Skeletal muscle cell (primary cell): Measurements from ENCODE around the gene FLRT2.
A peak's percentile ranks its signal among the peaks of the same experiment; 100 is the strongest.

Source experiments
- DNase-seq: peaks from one replicate; pipeline ENCODE4 v3.0.0-alpha.2; 2010; ENCODE audit warnings: low read depth
- H3K4me3 ChIP-seq: 2 replicates; pipeline ENCODE4 v1.5.1; 2011; ENCODE audit warnings: low read depth, mild to moderate bottlenecking, control low read depth, low read length, moderate library complexity

The FLRT2 gene

DNA sequence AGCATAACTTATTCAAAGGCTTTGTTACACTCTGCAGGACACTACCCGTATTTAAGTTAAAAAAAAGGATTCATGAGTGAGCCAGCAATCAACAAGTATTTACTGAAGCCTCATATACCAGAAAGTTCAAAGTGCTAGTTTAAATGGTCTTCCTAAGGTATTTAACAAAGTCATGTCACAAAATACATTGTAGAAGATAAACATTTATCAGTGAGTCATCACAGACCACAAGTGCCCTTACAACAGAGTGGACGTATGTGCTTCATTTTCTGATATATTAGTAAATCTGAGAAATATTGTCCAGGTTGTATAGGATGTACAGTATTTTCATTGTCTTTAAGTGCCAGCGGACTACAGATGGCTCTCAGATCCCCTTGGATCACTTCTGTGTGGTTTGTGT is 24.2 kb downstream of the FLRT2 start:
- no peak for DNase-seq

DNA sequence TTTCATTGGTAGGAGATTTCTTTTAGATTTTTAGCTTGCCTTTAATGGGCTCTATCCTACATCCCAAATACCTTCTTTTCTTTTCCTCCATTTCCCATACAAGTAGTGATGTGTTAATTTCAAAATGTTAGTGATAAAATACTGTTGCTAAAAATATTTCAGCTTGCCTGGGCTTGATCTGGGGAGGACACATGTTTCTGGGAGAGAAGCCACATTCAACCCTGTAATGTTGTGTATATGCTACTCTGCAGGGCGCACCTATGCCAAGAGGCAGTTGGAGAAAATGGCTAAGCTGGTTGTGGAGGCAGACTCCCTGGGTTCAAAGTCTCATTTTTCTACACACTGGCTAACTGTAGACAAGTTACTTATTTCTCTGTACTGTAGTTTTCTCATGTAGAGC is 26.3 kb downstream of the FLRT2 start:
- no peak for DNase-seq

More for the DNA sequence above, 24.2 kb downstream of the FLRT2 start:
- no peak overlapping the region for H3K4me3 ChIP-seq

DNA sequence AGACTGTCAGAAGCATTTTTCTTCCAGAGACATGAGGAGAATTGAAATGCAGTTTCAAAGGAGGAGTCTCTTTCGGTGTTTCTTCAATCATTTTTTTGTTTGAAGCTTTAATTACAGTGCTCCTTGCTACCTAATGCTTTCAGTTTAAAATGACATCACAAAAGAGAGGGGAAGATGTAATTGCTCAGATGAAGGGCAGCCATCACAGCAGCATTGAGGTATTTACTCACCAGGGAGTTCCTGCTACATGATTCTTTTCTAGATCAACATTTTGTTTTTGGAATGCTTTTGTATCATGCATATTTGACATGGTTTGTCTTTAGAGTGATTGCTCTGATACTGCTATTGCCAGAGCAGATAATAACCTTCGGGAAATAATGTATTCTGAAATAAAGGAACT is 28.6 kb downstream of the FLRT2 start:
- DNase-seq: no peak
- H3K4me3 ChIP-seq: no peak overlapping the region

More for the DNA sequence above, 26.3 kb downstream of the FLRT2 start:
- H3K4me3 ChIP-seq: no peak overlapping the region

DNA sequence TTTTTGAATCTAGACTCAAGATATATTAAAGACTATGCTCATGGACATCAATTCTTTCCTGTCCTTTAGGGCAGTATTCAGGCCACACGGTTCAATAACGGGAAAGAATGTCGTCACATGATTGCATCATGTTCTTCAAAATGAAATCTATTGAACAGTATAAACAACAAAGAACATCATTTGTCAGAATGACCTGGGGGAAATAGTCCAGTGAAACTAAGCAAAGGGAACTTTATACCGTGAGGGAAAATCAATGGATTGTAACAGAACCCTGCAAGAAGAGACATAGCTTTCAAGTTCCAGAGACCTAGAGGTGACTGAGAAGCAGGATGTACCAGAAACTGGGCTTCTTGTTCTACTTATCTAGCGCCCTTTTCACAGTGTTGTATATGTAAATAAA is 32.7 kb downstream of the FLRT2 start:
- H3K4me3 ChIP-seq: no peak overlapping the region
- DNase-seq: no peak

DNA sequence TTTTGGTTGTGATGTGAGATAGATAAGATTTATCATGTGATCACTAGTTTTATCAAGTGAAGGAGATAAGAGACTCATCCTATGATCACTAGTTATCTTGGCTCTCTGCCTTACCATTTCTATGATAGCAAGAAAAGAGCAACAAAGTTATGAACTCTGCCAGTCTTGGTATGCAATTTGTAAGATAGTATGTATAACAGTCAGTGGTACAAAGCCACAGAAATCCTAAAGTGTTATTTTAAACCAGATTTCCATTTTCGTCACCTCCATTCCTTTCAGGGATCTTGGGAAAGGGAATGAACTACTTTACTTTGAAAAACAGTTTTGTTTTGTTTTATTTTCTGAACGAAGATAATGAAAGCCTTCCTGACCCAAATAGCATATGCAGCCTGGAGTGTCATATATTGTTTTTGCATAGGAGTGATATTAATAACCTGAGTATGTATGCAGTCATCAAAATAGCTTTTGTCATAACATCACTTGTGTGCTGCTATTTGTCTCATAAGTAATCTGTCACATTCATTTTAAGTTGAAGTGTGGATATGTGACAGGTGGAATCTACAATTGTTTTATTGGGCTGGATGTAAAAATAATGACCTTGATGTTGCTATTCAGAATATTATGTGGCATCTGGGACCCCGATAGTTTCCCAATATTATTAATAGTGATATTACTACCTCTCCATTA is 35.0 kb downstream of the FLRT2 start:
- H3K4me3 ChIP-seq: no peak overlapping the region
- no peak for DNase-seq

DNA sequence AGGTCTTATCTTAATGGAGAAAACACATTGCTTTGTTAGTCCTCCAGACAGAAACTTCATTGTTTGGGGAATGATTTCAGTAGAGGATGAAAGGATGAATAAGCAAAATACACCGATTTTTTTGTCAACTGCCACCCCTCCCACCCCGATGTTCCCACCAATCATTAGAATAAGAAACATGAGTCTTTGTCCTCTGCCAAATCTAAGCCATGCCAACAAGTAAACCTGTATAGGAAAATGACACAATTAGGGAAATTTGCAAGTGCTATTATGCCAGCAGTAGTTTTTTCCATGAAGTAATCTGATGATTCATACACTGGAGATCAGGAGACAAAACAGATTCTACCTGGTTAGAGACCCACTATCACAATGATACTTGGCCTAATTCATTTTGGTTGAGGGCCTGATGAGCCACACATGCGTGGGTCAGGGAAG is 35.9 kb downstream of the FLRT2 start:
- no peak overlapping the region for H3K4me3 ChIP-seq
- no peak for DNase-seq

DNA sequence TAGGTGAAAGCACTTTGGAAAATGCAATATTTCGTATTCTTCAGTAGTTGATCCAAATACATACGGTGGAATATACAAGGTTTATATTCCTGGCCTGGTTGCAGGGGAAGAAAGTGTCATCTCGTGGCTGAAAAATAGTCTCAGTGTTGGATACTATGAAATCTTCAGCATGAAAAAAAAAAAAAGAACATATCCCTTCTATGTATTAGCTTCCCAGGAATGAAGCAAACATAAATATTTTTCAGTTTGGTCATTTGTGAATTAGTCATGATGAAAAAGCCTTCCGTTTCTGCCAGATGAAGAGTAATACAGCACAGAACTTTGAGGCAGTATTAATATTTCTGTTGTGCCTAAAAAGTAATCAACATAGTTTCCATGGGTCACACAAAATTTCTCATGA is 36.7 kb downstream of the FLRT2 start:
- DNase-seq: peak; percentile 49
- no peak overlapping the region for H3K4me3 ChIP-seq

DNA sequence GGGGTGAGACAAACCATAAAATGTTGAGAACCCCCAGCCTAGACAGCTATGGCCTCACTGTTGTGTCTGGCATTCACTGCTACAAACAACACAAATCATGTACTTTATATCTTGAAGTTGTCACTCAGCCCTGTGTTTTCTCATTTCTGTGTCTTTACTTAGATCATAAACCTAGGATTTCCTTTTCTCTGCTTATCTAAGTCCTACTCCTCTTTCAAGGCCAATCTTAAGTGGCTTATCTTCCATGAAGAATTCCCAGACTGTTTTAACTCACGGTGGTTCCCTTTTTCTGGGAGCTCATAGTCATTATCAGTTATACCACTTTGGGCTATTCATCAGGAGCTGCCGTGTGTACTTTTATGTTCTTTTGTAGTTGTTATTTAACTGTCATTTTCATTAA is 42.1 kb downstream of the FLRT2 start:
- DNase-seq: no peak

DNA sequence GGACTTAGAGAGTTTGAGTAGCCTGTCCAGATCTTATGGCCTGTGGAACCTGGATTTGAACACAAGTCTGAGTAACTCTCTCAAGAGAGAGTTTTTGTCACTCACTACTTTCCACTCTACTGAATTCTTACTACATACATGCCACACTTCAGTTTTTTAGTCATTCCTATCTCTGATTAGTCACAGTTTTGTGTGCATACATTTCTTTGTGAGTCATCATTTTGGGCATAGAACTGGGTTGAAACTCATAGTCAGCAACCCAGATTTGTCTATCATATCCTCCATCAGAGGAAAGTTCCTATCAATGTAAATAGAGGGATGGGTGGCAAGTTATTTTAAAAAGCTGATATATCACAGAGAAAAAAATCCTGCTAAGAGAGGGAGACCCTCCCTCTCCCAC is 42.9 kb downstream of the FLRT2 start:
- peak; percentile 45 for DNase-seq
- H3K4me3 ChIP-seq: no peak overlapping the region

More for the DNA sequence above, 42.1 kb downstream of the FLRT2 start:
- H3K4me3 ChIP-seq: no peak overlapping the region

DNA sequence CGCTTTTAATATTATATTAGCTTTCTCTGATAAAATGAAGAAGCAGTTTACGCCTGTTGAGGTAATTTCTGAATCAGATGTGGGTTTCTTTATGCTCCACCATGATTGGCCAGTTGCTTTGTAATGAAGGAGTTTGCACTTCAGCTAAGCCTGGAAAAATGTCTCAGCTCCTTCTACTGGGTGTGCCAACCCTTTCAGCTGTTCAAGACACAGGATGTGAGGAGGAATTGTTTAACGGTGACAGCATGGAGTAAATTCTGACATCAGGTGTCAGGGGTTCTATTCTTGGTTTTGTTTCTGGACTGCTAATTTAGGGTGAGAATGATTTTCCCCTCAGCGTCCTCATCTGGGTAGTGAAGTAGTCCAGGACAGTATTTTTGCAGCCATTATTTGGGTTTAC is 43.5 kb downstream of the FLRT2 start:
- H3K4me3 ChIP-seq: no peak overlapping the region
- DNase-seq: no peak

DNA sequence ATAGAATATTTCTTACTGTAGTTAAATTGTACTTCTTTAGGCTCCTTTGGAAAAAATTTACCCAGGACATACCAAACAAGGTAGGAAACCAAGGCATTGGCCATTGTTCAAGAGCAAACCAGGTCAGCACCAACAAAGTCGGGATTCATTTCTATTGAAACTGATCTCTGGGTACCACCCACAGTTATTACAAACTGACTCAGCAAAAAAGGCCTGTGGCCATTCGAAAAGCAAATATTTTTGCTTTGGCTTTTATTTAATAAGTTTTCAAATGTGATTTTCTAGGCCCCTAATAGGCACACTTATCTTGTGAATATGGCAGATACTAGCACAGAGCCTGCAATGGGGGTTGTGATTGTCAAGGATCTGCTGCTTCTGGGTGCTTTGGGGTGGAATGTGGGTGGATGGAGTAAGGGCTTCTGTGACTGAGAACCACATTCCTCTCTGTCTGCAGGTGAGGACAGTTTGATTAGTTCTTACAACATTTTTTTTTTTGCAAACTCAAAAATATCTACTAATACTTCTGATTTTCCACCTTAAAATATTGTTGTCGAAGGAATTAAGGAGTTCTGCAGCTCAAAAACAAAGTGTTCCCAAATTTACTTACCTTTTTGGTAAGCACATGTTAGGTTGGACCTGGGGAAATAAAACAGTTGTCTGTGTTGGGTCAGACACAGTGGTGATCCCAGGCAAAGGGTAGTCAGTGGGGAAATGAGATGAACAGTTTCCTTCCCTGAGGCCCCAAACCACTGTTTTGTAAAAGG is 45.1 kb downstream of the FLRT2 start:
- no peak for DNase-seq
- no peak overlapping the region for H3K4me3 ChIP-seq

DNA sequence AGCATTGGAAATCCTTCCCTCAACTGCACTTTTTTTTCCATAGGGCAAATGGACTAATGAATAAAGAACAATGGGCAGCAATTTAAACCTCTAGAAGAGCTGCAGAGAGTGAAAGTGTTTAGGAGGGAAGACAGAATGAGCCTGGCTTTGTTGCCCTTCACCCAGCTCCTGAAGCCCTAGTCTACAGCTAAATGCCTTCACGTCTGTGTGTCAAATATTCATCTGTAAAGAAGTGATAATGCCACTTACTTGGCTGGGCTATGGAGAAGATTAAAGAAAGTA is 45.6 kb downstream of the FLRT2 start:
- H3K4me3 ChIP-seq: no peak overlapping the region
- DNase-seq: no peak

DNA sequence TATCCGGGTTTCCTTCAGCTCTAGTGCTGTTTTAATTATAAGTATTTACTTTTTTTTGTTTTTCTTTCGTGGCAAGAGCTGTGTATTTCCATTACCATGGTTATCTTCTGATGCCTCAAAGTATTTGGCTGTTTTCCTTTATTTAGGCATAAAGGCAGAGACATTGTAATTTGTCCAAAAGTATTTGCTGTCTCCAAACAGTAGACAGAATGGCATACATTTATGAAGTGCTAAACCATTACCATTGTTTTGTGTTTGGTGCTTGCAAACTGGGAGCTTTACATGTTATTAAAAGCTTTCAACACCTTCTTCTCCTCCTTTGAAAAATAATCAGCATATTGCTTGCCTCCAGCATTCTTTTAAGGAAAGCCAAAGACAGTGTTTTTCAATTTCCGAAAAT is 46.3 kb downstream of the FLRT2 start:
- DNase-seq: no peak
- H3K4me3 ChIP-seq: no peak overlapping the region

DNA sequence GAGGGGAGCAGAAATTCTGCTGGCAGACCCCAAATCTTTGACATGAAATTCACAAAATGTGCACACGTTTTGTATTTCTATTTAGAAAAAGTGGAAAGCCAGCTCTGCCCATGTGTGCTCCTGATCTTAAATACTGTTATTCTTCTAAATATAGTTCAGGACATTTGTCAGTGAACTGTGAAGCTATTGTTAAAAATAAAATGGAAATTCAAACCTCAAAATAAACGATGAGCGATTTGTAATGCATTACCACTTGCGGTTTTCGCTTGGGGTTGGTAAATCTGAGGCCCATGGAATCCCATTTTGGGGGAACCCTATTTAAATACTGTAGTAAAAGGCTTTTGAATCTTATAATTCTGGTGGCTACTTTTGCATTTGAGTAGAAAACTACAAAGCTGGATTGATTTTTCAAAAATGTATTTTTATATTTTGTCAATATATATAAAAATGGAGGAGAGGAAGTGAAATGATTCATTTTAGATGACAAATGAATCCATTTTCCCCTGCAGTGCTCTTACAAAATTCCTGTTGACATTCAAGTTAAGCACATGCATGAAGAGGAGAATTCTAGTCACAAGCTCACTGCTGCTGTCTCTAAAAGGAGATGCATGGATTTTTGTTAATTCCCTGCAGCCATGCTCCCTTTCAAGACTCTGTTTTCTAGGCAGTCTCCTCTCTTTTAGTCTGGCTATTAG is 47.1 kb downstream of the FLRT2 start:
- H3K4me3 ChIP-seq: no peak overlapping the region
- DNase-seq: no peak

DNA sequence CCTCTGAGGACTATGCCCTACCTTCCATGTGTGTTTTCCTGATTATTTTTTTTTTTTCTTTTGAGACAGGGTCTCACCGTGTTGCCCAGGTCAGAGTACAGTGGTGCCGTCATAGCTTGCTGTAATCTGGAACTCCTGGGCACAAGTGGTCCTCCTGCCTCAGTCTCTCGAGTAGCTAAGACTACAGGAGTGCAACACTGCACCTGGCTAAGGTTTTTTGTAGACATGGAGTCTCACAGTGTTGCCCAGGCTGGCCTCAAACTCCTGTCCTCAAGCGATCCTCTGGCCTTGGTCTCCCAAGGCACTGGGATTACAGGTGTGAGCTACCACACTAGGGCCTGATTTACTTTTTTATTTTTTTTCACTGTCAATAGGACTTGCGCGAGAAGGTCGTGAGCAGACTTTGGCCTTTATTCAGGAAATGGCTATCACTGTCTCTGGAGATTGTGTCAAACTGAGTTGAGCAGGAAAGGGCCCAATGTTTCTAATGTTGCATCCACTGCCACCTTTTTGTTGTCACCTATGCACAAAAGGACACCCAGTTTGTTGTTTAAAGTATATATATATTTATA is 47.7 kb downstream of the FLRT2 start:
- no peak for DNase-seq
- H3K4me3 ChIP-seq: no peak overlapping the region

DNA sequence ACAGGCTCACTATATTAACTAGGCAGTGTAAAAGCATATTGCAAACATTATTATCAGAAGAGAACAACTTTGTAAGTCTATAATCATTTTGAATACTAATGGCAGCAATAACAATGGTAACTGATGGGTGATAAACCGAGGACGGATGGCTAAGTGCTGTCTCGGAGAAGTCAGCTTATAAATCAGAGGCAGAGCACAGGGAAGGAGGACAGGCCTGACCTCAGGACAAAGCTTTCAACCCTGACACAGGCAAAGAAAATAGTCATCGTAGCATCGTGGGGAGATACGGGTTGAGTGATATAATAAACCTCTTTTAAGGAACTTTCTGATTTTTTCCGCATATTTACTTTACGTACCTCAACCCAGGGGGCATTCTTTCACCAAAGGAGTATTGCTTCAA is 48.4 kb downstream of the FLRT2 start:
- no peak overlapping the region for H3K4me3 ChIP-seq
- no peak for DNase-seq

DNA sequence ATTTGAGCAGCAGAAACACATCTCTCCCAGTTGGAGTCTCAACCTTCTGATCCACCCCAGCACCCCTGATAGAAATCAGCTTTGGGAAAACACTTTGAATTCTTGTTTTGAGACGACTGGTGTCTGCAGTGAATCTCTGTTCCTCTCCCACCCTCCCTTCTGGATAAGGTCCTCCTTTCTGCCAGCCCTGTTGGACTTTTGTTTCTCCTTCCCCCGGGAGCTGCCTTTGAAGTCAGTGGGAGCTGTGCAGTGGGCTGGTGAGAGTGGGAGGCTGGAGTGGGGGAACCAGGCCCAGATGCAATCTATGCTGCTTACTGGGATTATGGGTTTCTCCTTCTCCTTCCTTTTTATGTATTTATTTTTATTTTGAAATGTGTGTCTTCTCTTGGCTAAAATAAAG is 49.0 kb downstream of the FLRT2 start:
- no peak for DNase-seq
- no peak overlapping the region for H3K4me3 ChIP-seq

DNA sequence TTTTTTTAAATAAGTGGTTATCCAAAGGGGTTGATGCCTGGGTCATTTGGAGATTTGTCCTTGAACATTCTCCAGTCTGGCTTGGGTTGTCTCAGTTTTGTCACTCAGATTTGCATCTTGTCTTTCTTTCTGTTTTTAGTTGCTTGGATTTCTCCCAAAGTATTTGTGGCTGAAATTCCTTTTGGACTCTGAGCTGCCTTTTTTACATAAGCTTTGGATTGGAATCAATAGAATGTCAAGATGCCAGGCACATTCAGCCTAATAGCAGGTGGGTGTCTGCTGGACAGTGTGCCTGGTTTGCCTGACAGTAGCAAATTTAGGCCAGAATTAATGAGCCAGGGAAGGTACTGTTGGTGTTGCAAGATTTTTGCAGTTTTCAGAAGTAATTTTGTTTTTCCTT is 50.0 kb downstream of the FLRT2 start:
- no peak for DNase-seq
- H3K4me3 ChIP-seq: no peak overlapping the region

DNA sequence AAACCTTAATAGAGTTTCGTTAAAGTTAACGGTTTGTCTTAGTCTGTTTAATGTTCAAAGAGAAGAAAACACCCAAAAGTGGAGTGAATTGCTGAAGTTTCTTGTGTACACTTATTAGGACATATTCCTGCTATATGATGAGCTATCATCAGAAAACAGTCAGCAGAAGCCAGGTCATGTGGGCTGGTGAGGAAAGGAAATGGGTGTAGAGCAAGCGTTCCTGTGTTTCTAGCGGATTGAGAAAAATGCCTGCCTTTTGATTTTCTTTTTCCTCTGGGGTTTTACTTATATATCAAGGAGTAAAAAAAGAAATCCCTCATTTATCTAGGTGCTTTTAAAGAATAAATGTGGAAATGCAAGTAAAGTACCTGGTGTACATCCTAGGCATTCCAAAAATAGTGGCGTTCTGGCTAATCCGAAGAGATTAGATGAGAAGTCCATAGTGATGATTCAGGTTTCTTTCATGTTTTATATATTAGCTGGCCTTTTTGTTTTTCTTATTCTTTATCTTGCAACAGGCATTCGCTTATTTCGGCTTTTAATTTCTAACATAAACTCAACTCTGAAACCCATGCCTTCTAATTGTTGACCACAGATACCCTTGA is 50.7 kb downstream of the FLRT2 start:
- H3K4me3 ChIP-seq: no peak overlapping the region
- DNase-seq: no peak

DNA sequence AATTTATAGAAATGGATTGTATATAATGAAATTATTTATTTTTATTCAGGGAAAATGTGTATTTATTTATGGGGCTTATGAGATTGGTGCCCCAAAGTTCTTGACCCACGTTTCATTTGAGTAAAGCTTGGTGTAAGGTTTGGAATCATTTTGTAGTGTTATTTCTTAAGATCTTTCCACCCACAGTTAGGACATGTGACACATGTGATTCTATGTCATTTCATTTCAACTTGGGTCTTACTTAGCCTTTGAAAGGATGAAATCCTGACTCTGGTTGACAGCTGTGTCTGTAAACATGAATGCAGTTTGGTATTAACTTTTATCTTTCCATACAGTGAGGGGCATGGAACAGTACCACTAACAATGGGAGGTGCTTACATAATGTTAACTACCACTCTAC is 51.7 kb downstream of the FLRT2 start:
- no peak for DNase-seq
- no peak overlapping the region for H3K4me3 ChIP-seq
